Bone marrow (tissue), 2 donors: ENCODE data around the gene PHLDB1.
"Not testable (repeated sequence)": the region's sequence is repeated elsewhere in the genome, so short reads cannot be mapped to it uniquely, and the experiment has no call there.

Experiments
- DNase-seq, 2 donors: peaks; one replicate each; lab custom pipeline; 2025; lab: John Stamatoyannopoulos, UW

The PHLDB1 gene

DNA sequence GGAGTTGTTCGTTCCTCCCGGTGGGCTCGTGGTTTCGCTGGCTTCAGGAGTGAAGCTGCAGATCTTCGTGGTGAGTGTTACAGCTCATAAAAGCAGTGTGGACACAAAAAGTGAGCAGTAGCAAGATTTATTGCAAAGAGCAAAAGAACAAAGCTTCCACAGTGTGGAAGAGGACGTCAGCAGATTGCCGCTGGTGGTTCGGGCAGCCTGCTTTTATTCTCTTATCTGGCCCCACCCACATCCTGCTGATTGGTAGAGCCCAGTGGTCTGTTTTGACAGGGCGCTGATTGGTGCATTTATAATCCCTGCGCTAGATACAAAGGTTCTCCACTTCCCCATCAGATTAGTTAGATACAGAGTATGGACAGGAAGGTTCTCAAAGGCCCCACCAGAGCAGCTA lies 80.9 kb downstream of the PHLDB1 start:
- DNase-seq: not testable (repeated sequence)

- DNase-seq: no peak
These were observed 81.6 kb downstream of the PHLDB1 start for GRCh38 chr11:118688851-118689502.

DNA sequence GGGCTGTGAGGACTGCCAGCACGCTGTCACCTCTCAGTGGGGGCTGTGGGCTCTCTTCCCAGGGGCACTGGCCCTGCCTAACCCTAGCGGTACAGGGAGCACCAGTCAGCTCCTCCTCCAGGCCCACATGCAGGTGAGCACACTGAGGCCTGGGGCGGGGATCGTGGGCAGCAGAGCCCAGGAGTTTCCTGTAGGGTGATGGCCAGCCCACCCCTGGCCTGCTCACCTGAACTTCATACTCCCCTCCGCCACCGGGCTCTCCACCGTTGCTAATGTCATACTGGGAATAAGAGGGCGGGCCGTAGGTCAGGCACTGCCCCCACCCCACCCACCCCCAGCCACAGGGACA lies 82.1 kb downstream of the PHLDB1 start:
- DNase-seq: no peak

- DNase-seq: peak; percentile 81 to 86
These were observed 82.6 kb downstream of the PHLDB1 start for GRCh38 chr11:118689852-118690552.

DNA sequence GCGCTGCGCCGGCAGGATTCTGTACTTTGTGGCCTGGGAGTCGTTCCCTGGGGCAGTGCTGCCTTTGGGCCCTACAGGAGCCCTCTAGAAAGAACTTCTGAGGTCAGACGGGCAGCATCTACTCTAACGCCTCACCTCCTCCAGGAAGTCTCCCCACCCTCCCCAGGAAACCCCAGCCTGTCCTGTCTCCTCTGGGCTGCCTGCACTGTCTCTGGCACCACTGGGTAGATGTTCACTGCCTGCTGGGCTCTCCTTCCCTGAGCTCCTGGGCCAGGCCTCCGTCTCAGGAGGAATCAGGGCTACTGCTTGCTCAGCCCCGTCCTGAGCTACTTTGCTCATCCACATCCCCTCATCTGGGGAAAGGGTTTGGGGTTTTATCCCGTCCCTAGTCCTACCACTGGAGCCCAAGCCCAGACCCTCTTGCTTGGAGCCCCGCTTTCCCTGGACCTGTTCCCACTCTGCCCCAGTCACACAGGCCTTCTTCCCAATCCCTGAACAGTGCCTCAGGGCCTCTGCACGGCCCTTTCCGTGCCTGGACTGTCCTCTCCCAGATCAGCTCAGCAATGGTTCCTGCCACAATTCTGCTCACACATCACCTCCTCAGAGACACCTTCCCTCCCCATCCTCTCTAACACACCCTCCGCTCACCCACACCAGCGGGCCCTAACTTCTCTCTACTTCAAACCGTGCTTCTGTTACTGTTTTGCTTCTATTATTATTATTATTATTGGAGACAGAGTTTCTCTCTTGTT lies 83.3 kb downstream of the PHLDB1 start:
- DNase-seq: no peak

DNA sequence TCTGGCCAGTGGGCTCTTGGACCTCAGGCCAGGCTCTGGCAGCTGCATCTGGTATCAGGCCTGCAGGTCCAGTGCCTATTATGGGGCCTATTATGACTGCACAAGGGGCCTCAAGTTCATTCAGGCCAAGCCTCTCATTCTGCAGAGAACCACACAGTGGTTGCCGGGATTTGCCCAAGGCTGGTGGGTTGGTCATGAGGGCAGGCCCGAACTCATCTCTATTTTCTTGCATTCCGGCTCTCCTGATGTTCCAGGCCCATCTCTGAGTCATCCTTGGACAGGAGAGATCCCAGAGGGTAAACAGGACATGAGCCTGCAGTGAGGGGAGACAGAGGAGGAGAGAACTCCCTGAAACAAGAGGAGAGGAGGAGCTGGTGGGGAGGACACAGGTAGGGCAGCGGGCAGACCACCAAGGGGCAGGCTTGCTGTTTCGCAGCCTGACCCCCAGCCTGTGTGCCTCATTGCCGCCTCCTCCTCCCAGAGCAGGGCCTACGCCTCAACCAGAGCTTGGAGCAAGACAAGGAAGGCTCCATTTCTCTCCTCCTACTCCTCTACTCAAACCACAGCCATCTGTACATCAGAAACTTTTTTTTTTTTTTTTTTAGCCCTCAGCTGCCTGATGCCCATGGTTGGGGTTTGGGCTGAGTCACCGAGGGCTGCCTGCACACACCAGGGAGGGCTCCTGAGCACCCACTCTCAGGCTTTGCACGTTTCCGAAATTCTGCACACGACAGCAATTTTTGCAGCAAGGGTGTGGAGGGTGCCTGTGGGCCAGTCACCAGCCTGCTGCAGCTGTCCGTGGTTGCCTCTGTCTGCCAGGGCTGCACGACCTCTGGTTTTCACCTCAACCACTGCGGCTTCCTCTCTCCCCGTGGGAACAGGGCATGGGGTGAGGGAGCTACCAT lies 84.8 kb downstream of the PHLDB1 start:
- DNase-seq: peak in 1 of 2 donors; percentile 42

- DNase-seq: no peak
These were observed 86.8 kb downstream of the PHLDB1 start for GRCh38 chr11:118694185-118694584.

DNA sequence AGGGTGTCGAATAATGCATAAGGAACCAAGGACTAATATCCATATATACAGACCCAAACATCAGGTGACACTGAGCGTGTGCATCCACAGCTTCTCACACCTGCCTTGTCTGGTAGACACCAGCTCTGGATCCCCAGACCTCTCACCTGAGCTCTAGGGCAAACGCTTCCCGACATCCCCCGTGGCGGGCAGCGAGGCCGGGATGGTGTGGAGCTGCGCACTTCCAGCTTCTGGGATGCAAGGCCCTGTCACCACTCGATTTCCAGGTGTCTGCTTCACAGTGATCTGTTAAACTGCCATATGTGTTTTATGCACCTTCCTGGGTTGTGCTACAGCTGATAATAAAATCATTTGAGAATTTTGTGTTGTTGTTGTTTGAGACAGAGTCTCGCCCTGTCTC lies 87.4 kb downstream of the PHLDB1 start:
- no peak for DNase-seq

DNA sequence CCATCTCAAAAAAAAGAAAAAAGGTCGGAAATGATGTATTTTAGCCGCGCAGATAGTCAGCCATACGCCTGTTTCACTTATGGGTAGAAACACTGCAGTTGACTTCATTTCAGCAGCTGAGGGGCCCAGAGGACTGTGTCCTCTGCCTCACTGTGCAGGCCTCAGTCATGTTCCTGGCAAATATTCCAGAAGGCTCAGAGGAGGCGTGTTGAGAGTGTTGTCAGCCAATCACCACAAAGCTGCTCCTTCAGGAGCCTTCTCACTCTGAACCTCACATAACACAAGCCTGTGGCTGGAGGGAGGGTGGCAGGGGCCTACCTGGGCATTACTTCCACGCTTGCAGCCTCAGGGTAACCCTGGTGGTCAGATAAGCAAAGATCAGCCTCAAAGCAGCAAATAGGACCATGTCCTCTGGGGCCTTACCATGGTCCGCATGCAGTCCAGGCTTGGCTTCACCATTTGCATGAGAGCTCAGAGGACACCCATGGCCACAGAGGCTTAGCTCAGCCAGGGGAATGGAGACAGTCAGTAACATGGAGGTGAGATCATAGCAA lies 89.3 kb downstream of the PHLDB1 start:
- no peak for DNase-seq

DNA sequence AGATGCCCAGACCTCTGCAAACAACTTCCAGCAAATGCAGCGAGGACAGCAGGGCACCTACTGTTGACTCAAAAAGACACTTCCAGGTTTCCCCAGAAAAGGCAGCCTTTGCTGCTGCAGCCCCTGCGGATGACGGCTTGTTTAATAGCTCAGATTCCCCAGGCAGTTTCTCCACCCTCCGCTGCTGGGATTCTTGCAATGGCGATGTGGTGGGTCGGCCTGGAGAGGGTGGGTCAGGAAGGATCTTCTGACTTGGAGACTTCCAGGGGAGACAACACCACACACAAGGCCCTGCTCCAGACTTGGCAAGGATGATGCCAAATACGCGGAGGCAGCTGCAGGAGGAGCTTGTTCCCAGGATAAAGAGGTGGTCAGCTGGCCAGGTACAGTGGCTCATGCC lies 89.9 kb downstream of the PHLDB1 start:
- DNase-seq: no peak

- DNase-seq: no peak
These were observed 92.2 kb downstream of the PHLDB1 start for GRCh38 chr11:118699506-118700220.

GRCh38 chr11:118703563-118704106 lies 96.2 kb downstream of the PHLDB1 start:
- DNase-seq: no peak

- no peak for DNase-seq
These were observed 97.8 kb downstream of the PHLDB1 start for GRCh38 chr11:118705111-118705741.

GRCh38 chr11:118705791-118706545 lies 98.6 kb downstream of the PHLDB1 start:
- no peak for DNase-seq

DNA sequence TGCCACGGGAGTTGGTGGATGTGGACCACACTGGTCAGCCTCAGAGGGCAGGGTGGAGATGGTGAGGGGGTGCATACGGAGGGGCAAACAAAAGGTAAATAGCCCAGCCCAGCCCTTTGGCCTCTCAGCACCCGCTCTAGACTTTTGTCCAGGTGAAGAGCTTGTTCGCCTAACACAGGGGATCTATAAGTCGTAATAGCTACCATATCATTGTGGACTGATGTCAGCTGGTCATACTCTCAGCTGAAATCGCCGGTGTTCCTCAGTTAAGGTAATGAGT lies 99.1 kb downstream of the PHLDB1 start:
- DNase-seq: no peak
